ENCODE data around the gene IPO9.

GRCh38 chr1:201888282-201889089 is 59.5 kb downstream of the IPO9 start, which contains the start of gene SHISA4:
- TF ChIP-seq CTCF (IDR thresholded peaks at IDR 0.05; ENCODE audit: insufficient read depth, low read depth, low read length) (no peak), EZH2 (IDR thresholded peaks at IDR 0.05; ENCODE audit: insufficient read depth, low read length) (no peak)

Data from astrocyte (in vitro differentiated cells and primary cell).